Bronchial epithelial cell (primary cell): ENCODE measurements around the gene MSH3. TPM values are rescaled to one million over a fixed set of nuclear protein-coding genes. Genes with fewer than 3 reads are reported as not detected.
A peak's percentile ranks its signal among the peaks of the same experiment; 100 is the strongest.

ENCODE experiments used
- DNase-seq: peaks from one replicate; pipeline ENCODE4 v3.0.0-alpha.2; 2010; ENCODE audit warnings: low read depth
- FAIRE-seq: peaks from 2 replicates; lab custom pipeline; 2011; peaks lifted over from hg19 to GRCh38; lab: Jason Lieb, UNC
- H3K27me3 ChIP-seq: 2 replicates; pipeline ENCODE4 v1.5.1; 2011; ENCODE audit warnings: low read length; ENCODE audit not compliant: control insufficient read depth, insufficient read depth
- H3K36me3 ChIP-seq: 2 replicates; pipeline ENCODE4 v1.5.1; 2011; ENCODE audit warnings: low read length; ENCODE audit not compliant: control insufficient read depth, insufficient read depth
- H3K4me3 ChIP-seq: 2 replicates; pipeline ENCODE4 v1.5.1; 2011; ENCODE audit warnings: mild to moderate bottlenecking, low read depth, low read length, control low read depth
- total RNA-seq: library from RNA; depleted of rRNA; stranded (reverse); fragments of >200 nt; gene quantifications from 2 replicates; pipeline ENCODE4 v1.2.1, GENCODE V29; 2014
- TF ChIP-seq, protein P1 (sequence below): IDR thresholded peaks from 2 replicates; pipeline ENCODE4 v1.5.1; 2011; ENCODE audit warnings: mild to moderate bottlenecking, moderate library complexity, low read length, control low read depth, inconsistent platforms; ENCODE audit not compliant: insufficient read depth, severe bottlenecking

MSH3 gene
- total RNA-seq, 1 donor from 2014 or later: 11.8 TPM

DNA sequence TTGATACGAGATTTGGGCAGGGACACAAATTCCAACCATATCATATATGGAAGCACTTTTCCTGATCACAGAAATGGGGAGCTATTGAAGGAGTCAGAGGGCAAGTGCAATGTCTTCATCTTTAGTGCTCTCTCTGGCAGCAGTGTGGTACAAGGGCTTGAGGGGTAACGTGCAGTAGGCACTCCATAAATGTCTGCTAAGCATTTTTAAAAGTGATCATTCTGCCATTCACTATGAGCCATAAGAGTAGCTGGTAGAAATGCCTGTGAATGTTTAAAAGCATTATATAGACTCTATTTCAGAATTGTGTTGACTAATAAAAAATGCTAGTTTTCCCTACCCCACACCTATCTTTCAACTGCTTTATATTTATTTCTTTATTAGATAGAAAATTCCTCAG lies 61.4 kb downstream of the MSH3 start:
- peak; percentile 81 for FAIRE-seq
- Histone ChIP-seq H3K27me3 (no peaks in the 10 kb centered on the region), H3K4me3 (no peak overlapping the region), H3K36me3 (no peaks in the 10 kb centered on the region)
- TF ChIP-seq, protein P1, sequence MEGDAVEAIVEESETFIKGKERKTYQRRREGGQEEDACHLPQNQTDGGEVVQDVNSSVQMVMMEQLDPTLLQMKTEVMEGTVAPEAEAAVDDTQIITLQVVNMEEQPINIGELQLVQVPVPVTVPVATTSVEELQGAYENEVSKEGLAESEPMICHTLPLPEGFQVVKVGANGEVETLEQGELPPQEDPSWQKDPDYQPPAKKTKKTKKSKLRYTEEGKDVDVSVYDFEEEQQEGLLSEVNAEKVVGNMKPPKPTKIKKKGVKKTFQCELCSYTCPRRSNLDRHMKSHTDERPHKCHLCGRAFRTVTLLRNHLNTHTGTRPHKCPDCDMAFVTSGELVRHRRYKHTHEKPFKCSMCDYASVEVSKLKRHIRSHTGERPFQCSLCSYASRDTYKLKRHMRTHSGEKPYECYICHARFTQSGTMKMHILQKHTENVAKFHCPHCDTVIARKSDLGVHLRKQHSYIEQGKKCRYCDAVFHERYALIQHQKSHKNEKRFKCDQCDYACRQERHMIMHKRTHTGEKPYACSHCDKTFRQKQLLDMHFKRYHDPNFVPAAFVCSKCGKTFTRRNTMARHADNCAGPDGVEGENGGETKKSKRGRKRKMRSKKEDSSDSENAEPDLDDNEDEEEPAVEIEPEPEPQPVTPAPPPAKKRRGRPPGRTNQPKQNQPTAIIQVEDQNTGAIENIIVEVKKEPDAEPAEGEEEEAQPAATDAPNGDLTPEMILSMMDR: no peak
- no peak for DNase-seq

DNA sequence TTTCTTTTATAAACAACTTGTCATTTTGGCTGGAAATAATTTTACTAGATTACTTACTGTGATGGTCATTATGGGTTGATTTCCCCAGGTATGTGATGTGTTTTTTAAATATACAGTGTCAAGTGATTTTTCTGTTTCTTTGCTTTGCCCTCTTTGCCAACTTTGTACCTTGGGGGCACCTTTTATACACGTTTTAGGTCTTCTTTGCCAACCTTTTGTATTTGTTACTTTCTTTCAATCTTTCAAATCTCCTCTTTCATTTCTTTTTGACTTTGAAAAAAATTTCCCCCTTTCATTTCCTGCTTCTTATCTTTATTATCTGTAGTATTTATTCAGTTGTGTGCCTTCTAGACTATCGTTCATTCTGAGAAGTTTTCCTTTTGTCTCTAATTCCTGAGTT lies 65.7 kb downstream of the MSH3 start:
- TF ChIP-seq, protein P1: no peak
- FAIRE-seq: no peak
- H3K27me3 ChIP-seq: no peaks in the 10 kb centered on the region

DNA sequence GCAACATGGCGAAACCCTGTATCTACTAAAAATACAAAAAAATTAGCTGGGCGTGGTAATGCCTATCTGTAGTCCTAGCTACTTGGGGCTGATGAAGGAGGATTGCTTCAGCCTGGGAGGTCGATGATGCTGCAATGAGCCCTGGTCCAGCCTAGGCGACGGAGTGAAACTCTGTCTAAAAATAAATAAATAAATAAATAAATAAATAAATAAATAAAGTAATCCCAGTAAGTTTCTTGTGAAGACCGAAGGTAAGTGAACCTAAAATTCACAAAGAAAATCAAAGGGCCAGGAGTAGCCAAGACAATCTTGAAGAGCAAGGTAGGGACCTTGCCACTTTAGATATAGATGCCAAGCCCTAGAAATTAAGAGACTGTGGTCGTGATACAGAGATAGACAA lies 68.5 kb downstream of the MSH3 start:
- H3K27me3 ChIP-seq: no peaks in the 10 kb centered on the region
- peaks cover 4% of the 10 kb centered on the region for H3K36me3 ChIP-seq
- TF ChIP-seq, protein P1: no peak
- no peak for FAIRE-seq
- DNase-seq: no peak
- no peak overlapping the region for H3K4me3 ChIP-seq

More for the DNA sequence above, 65.7 kb downstream of the MSH3 start:
- DNase-seq: no peak
- Histone ChIP-seq H3K36me3 (no peaks in the 10 kb centered on the region), H3K4me3 (no peak overlapping the region)

DNA sequence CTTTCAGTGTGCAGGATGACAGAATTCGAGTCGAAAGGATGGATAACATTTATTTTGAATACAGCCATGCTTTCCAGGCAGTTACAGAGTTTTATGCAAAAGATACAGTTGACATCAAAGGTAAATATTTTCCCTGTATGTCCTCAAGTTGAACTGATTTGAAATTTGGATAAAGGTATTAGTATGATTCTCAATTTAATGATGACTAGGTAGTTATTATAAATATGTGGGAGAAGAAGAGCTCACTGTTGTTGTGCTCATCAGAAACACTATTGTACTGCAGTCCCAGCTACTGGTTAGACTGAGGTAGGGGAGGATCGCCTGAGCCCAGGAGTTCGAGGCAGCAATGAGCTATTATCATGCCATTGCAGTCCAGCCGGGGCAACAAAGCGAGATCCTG lies 71.0 kb downstream of the MSH3 start:
- H3K4me3 ChIP-seq: no peak overlapping the region
- H3K27me3 ChIP-seq: no peaks in the 10 kb centered on the region
- no peak for DNase-seq
- TF ChIP-seq, protein P1: no peak
- H3K36me3 ChIP-seq: peaks cover 4% of the 10 kb centered on the region
- no peak for FAIRE-seq

DNA sequence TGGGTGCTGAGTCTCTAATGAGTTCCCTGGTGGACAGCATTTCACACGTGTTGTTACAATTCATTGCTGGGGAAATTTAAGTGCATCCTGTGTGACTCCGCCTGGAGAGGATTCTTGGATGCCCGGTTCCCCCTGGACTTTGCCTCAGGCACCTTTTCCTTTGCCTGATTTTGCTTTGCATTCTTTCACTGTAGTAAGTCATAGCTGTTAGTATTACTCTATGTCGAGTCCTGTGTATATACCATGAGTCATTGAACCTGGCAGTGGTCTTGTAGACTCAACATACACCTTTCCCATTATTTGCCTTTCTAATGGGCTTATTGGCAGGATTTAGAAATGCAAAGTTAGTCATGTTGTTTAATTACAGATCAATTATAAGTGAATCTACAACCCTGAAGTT lies 82.3 kb downstream of the MSH3 start:
- no peak for FAIRE-seq
- H3K4me3 ChIP-seq: no peak overlapping the region
- TF ChIP-seq, protein P1: no peak
- peak; percentile 93 for DNase-seq
- H3K27me3 ChIP-seq: no peaks in the 10 kb centered on the region
- no peaks in the 10 kb centered on the region for H3K36me3 ChIP-seq

DNA sequence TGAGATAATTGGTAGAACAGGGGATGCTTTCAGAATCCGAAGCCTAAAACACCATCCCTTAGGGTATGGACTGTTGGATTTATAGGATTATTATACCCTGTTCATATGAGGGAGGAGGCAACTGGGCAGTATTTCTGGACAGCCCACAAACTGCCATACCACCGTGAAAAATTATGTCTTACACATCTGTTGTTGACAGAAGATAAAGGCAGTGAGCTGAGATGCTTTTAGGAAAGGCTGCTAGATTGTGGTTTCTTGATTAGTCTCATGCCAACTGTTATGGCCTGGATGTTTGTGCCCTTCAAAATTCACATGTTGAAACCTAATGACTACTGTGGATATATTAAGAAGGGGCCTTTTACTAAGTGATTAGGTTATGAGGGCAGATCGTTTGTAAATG lies 84.0 kb downstream of the MSH3 start:
- FAIRE-seq: no peak
- no peaks in the 10 kb centered on the region for H3K27me3 ChIP-seq
- DNase-seq: no peak
- TF ChIP-seq, protein P1: no peak
- no peak overlapping the region for H3K4me3 ChIP-seq
- peaks cover 2% of the 10 kb centered on the region for H3K36me3 ChIP-seq
